ENCODE measurements around the gene ALG14.

DNA sequence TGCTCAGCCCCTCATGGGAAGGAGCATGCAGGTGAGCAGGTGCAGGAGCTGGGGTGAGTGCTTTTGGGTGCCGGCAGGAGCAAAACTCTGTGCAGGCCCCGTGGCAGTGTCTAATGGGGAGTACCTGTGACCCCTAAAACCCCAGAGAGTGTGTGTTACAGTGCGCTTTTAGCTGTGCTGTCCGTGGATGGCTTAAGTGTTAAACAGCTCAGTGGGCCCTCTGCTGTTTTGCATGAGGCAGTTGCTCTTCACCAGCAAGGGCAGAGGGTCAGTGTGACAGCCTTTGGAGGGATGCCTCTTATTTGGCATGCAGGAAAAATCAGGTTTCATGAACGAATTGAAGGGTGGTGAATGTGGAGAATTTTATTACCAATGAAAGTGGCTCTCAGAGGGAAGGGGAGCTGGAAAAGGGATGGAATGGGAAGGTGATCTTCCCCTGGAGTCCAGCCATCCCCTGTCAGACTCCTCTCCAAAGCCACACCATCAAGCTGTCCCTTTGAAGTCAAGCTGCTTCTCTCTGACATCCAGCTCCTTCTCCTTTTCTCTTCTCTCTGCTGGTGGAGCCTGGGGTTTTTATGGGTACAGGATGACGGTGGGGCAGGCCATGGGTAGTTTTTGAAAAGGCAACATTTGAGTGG lies 17.0 kb upstream of the ALG14 start:
- TF ChIP-seq, protein P1, sequence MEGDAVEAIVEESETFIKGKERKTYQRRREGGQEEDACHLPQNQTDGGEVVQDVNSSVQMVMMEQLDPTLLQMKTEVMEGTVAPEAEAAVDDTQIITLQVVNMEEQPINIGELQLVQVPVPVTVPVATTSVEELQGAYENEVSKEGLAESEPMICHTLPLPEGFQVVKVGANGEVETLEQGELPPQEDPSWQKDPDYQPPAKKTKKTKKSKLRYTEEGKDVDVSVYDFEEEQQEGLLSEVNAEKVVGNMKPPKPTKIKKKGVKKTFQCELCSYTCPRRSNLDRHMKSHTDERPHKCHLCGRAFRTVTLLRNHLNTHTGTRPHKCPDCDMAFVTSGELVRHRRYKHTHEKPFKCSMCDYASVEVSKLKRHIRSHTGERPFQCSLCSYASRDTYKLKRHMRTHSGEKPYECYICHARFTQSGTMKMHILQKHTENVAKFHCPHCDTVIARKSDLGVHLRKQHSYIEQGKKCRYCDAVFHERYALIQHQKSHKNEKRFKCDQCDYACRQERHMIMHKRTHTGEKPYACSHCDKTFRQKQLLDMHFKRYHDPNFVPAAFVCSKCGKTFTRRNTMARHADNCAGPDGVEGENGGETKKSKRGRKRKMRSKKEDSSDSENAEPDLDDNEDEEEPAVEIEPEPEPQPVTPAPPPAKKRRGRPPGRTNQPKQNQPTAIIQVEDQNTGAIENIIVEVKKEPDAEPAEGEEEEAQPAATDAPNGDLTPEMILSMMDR (IDR thresholded peaks at IDR 0.05) = no peak
- no peak for TF ChIP-seq POLR2A (IDR thresholded peaks at IDR 0.05)

Data from lower leg skin (tissue), 3 donors.